GM13976 (cell line): ENCODE measurements around the gene NOX1.

Source experiments
- DNase-seq: peaks from one replicate; pipeline ENCODE4 v3.0.0; 2012; ENCODE audit warnings: low spot score
- CTCF ChIP-seq: IDR thresholded peaks from 2 replicates; pipeline ENCODE4 v1.5.1; 2012; ENCODE audit warnings: borderline replicate concordance, mild to moderate bottlenecking; ENCODE audit not compliant: insufficient read depth; ENCODE audit errors: extremely low read depth, missing control alignments, control extremely low read depth
- in situ Hi-C: fragments of 300-500 bp; cut with MboI; formaldehyde crosslinking; loops from one replicate; pipeline ENCODE4 v1.12.0; 2022; ENCODE audit warnings: low sequenced_read_pairs, mixed read lengths, inconsistent platforms; ENCODE audit not compliant: unreplicated experiment

Gene NOX1

GRCh38 chrX:100864657-100865391 is 9.3 kb downstream of the NOX1 start:
- in situ Hi-C loops: no loop called here
- TF ChIP-seq CTCF: no peak

GRCh38 chrX:100863326-100863864 is 10.8 kb downstream of the NOX1 start:
- no peak for DNase-seq
- no peak for TF ChIP-seq CTCF
- in situ Hi-C loops: no loop called here

More at GRCh38 chrX:100864657-100865391, 9.3 kb downstream of the NOX1 start:
- DNase-seq: no peak

- TF ChIP-seq CTCF: no peak
- no peak for DNase-seq
- in situ Hi-C loops: no loop called here
These were observed 21.3 kb downstream of the NOX1 start for GRCh38 chrX:100852810-100853209.

GRCh38 chrX:100850317-100850716 is 23.8 kb downstream of the NOX1 start:
- DNase-seq: no peak
- TF ChIP-seq CTCF: no peak
- in situ Hi-C loops: no loop called here

- in situ Hi-C loops: no loop called here
- DNase-seq: no peak
- no peak for TF ChIP-seq CTCF
These were observed 42.8 kb downstream of the NOX1 start for GRCh38 chrX:100831219-100831946.

GRCh38 chrX:100830547-100830946 is 43.6 kb downstream of the NOX1 start:
- TF ChIP-seq CTCF: no peak
- DNase-seq: no peak
- in situ Hi-C loops: no loop called here
